HG03097 (cell line): Measurements from ENCODE around the gene OR2AE1.

Source experiments
- ATAC-seq: cut with Tn5 transposase; IDR thresholded peaks from one replicate; pipeline ENCODE4 v1.9.1; 2021; ENCODE audit not compliant: unreplicated experiment, low FRiP score

Gene OR2AE1

DNA sequence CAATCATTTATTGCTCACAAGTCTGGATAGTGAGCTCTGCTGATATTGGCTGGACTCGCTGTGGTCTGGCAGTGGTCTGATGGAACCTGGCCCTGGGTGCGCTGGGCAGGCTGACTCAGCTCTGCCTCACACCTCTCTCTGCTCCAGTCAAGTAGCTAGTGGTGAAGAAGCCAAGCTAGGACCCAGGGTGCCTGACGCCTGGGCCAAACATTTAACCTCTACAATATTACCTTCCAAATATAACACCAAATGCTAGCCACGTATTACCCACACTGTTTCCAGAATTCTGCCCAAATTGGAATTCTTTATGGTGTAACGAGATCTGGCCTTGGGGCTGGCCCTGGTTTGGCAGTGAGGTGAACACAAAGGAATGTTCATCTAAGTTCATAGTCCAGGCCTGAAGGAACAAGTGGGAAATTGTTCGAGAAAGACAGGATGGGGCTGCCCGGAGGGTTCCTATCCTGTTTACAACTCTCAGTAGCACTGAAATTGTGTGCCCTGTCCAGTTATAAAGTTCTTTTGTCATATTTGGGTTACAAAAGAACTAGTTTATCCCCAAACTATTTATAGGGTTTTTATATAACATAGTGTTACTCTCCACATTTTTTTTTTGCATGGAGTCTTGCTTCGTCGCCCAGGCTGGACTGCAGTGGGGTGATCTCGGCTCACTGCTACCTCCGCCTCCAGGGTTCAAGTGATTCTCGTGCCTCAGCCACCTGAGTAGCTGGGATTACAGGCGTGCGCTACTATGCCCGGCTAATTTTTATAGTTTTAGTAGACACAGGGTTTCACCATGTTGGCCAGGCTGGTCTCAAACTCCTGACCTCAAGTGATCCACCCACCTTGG lies 16.3 kb downstream of the OR2AE1 start:
- no peak for ATAC-seq

DNA sequence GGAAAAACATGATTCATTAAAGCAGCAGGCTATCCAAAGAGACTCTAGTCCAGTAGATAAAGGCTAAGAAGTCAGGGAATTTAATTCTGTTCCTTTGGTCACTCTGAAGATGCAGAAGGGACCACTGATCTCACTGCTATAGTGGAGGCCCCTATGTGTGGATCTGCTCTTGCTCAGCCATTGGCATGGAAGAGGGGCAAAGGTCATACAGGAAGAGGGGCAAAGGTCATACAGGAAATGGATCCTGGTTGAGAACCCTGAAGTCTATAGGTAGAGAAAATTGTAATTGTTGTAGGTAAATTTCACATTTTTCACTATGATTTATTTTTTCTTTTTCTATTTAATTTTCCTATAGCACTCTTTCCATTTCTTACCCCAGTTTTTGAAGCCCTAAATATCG lies 21.6 kb downstream of the OR2AE1 start:
- no peak for ATAC-seq

DNA sequence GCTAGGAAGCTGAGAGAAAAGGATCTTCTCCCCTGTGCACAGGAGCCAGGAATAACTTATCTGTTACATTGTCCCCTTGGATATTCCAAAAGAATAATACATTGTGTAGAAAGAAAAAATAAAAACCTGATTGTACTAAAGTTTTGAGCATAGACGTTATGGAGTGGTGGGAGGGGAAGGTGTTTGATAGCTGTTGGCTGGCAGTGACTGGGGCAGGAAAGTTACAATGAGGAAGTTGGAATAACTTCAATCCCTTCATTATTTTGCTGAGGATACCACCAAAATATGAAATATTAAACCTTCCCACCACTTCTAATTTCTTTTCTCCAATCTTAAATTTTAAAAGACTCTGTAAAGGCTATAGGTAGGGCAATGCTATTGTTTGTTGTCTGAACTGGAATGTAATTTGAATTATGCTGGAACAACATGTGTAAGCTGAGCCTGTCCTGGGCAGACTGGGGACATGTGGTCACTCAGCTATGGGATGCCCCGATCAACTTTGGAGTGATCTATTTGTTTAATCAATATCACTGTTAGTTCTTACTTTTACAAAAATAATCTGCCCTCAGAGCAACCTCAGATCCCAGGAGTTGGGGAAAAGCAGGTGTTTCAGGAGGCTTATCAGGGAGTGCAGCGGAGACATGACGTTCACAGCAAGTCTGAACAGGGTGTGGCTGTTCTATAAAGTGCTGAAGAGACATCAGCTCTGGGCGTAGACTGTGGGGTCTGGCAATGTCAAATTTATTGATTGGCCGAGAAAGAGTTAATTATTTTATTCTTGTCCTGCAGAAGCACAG lies 28.2 kb downstream of the OR2AE1 start:
- ATAC-seq: no peak

DNA sequence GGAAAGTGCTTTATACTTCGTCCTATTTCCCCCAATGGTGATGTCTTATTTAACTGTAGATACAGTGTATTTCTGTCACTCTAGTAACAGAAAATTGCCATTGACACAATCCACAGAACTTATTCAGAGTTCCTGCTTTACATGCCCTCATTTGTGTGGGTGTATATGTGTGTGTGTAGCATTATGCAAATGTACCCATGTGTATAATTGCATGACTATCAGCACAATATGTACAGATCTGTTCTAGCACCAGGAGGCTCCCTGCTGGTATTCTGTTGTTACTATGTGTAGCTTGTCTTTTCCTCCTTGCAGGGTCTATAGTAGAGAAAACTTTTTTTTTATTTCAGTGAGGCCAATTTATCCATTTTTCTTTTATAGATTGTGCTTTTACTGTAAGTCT lies 32.5 kb downstream of the OR2AE1 start:
- no peak for ATAC-seq

DNA sequence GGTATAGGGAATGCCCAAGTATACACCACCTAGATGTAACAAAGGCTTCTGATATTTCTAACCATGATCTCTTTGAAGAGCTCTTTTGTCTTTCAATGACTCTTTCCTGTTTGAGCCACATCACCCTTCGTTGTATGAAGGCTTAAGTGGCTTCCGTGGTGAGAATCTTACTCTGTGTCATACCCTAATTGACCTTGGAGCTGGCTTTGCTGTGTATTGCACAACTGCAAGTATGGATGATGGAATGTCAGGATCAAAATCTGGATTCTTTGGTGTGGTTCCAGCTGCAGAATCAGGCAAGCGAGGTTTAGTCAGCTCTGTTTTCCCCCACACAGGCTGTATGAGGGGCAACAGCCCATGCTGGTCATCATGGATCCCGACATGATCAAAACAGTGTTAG lies 33.0 kb downstream of the OR2AE1 start:
- ATAC-seq: no peak

DNA sequence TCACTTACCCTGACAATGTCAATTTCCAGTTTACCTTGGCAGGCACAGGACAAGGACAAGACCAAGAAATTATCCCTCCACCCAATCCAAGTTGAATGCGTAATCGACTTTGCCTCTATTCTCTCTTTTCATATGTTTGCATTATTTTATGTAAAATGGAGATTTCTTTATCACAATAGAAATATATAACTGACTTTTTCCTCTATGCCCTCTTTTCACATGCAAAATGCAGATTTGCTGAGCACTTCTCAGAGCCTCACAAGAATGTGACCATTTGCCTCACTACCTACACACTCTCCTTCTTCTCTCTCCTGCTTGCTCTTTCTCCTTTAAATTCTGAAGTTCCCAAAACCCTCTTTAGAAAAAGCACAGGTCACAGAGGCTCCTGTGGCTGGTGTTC lies 33.9 kb downstream of the OR2AE1 start:
- no peak for ATAC-seq

DNA sequence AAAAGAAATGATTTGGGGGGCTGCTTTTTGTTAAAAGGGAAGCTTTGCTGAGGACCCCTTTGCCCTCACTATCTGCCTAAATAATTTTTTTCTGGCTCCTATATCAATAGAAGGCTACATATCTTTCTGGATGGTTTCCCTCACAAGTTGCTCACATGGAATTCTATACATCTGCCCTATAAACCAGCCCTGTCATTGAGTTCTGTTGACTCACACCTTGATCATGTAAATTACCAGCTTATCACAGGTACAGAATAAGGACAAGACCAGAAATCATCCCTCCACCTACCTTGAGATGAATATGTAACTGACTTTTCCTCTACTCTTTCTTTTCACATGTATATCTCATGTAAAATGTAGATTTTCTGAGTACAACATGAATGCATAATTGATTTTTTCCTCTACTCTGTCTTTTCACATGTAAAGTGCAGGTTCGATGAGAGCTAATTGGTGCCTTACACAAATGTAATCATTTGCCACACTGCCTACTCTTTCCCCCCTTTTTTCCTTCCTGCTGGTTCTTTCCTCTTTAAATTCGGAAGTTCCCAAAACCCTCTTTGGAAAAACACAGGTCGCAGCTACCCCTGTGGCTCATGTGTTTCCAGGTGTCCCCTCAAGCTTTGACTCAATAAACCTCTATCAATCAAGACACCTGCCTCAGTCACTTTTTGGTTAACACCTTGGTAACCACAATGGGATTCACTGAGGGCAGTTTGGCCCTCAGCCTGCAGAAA lies 36.5 kb downstream of the OR2AE1 start:
- ATAC-seq: no peak

DNA sequence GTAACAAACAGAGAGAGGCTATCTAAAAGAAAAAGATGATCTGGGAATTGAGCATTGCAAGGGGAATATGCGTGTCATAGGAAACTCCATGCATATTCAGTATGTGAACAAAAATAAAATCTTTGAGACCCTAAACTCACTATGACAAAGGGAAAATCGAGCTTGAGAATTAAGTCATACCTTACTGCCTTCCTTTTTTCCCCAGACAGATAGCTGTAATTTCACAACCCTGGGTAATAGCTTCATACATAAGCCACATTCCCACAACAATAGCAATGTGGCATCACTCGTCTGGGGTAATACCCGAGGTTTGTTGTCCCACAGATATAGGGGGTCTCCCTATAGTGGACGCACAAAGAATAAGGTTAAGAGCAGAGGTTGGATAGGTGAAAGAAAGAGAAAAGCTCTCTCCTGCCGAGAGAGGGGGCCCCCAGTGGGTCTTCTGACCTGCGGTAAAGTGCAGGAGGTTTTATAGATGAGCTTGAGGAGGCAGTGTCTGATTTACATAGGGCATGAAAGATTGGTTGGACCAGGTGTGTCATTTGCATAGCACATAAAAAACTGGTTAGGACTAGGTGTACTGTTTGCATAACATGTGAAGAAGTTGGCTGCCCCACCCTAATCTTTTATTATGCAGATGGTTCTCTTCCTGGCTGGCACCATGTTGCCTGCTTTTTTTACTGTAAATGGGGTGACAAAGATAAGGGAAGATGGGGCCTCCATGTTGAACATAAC lies 37.4 kb downstream of the OR2AE1 start:
- ATAC-seq: no peak

DNA sequence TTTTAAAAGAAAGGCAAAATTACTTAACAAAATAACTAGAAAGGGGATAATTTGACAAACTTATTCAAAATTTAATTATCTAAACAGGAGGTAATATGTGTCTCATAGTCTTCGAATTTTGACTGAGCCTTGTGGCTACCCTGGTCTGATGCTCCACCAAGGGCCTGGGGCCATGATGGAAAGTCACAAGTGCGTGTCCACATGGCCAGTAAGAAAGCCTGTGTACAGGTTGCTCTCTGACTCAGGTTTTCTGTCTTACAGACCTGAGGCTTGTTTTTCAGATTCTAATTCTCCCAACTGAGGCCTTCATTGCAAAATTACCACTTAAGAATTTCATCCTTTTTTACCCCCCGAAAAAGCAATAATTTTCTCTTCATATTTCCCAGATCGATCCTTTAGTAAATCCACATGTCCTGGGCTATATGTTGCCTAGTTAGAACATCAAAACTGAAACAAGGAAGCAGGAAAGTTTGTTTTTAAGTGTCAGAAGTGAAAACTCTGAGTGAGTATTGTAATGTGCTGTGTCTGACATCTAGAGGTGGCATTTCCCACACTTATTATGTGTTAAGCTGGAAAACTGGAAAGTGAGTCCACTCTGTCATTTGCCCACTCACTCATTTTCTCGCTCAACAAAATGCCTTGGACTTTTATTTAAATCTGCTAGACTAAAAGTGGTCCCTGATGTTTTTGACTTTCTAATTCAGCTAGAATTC lies 39.0 kb downstream of the OR2AE1 start:
- no peak for ATAC-seq

DNA sequence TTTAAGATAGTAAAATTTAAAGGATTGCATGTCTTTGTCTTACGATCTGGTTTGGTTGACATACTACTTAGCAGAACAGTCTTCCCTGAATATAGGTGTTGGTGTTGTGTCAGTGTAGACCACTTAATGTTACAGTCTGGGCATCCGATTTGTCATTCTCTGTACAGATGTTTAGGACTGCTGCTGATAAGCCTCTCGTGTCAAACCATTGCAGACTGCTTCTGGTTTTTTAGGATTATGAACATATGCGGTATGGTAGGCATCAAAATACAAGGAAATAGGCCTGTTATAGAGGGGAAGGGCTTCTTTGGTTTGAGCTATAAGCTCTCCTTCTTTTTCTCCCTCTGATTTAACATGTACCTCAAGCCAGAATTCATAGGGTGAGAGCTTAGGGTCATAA lies 41.6 kb downstream of the OR2AE1 start:
- no peak for ATAC-seq

DNA sequence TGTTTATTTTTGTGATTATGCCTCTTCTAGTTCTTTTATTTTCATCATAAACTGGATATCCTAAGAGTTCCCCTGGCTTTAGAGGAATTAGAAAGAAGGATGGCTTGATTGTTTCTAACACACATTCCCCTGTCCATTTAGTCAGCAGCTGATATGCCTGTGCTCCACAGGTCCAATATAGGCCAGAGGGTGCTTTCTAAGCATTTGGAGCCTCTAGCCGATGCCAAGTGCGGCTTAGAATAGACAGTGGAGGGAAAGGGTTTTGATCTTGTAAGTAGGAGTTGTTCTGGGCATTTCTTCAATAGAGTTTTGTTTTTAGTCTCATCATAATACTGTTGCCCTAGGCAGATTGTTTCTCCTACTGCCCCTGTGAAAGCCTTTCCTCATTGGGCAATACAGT lies 42.5 kb downstream of the OR2AE1 start:
- no peak for ATAC-seq

DNA sequence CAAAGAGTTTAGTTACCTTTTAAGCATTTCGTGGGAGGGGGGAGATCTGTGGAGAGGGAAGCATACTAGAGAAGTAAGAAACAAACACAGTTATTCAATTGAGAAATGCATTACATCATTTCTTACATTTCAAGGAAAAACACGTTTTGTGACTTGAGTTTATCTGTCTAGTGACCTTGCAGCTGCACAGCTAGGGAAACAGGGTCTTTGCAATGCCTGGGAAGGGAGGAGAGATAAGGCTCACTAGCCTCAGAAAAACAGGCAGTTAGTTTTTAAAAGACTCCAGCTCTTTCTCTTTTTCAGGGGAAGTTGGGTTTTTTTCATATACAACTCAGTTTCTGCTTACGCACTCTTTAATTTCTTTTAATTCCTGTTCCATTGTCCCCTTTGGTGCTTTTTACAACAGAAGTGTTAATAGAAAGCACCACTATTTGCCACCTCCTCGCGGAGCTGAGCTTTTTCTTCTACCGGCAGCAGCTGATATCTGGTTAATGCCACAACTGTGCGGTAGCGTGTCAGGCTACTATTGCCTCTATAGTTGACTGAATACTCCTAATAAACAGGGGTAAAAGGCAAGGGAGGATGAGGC lies 43.5 kb downstream of the OR2AE1 start:
- ATAC-seq: no peak

DNA sequence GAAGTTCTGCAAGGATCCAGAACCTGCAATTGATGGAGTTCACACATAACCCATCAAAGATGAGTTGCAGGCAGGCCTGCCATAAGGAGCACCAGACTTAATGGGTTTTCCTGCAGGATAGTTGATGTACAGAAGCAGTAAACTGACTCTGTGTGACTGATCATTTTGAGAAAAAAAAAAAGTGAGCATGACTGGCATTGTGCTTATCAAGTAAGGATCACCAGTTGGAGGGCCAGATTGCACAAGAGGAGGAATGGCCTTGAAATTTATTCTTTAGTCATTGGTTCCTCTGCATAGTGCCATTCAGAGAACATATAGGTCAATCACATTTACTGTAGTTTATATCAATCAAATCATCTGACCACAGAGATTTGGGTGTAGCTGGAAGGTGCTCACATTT lies 45.2 kb downstream of the OR2AE1 start:
- ATAC-seq: no peak

DNA sequence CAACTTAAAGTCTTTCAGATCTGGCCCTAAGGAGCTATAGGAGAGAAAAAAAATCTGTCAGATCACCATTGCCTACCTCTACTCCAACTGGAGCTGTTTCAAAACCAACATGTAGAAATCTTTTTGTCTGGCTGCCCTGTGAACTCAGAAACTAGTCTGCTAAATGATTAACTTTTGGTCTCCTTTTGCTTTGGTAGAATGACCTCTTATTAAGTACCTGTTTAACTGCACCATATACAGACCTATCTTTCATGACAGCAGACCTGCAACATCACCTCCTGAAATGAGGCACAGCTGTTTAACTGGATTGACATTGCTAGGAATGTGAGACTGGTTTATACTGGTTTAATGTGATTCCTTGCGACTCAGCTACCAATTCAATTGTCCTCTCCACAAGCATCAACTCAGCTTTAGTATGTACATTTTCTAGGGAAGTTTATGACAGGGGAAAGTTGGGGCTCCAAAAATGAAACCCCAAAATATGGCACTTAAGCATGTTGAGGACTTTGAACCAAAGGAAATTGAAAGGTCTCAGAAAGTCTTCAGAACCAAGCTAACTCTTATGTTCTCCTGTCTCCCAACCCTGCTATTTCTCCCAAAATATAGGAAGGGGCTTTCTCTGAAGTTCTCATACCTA lies 47.2 kb downstream of the OR2AE1 start:
- no peak for ATAC-seq

DNA sequence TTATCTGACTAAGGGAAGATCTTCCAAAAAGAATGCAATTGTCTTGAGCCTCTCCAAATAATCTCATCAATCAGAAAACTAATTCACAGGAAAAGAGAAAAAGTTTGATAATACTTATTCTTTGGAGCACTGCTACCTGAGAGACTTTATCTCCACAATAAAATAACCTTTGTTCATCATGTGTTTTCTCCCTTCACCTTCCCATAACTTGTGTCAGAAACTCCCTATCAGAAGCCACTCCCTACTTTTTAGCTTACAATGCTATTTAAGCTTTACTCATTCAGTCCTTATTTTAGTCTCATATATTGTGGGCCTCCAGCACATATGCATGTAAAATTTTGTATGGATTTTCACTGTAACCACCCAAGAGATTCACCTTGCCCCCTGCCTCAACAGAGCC lies 48.0 kb downstream of the OR2AE1 start:
- no peak for ATAC-seq

DNA sequence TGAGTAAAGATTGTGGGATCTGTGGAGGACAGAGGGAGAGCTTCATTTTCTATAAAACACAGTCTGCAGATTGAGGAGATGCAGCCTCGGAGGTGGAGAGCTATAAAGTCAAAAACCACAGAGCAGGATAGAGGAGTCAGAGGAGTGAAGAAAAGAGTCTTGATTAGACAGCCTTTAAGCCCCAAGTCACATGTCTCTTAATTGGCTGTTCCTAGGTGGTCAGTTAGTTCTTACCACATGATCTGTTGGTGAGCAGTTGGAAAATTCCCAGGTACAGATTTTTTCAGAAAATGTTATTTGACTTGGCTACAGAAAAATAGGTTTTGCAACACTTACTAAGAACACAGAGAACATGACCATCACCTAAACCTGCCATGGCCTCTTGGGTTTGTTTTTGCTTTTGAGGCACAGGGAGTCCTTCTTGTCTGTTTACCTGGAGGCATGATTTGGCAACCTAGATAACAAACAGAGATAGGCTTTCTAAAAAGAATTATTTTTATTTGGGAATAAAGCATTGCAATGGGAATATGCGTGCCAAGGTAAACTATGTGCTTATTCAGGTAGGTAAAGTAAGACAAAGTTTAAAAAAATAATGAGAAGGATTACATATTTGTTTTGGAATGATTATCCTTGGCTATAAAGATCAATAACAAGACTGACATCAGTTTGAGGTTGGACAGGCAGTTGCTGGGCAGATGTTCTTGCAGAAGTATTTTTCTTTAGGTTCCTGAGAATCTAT lies 49.6 kb downstream of the OR2AE1 start:
- no peak for ATAC-seq
